HEK293 (cell line): Measurements from ENCODE around the gene NPW.

Experiments used
- AEBP2 ChIP-seq: fragments of 450-650 bp; formaldehyde crosslinking; IDR thresholded peaks from 2 replicates; pipeline ENCODE4 v1.5.1; 2016; ENCODE audit warnings: missing biosample characterization, missing genetic modification characterization, borderline replicate concordance
- GLIS2 ChIP-seq: fragments of 450-650 bp; formaldehyde crosslinking; IDR thresholded peaks from 2 replicates; pipeline ENCODE4 v1.5.1; 2016; ENCODE audit warnings: missing biosample characterization, missing genetic modification characterization
- HIC1 ChIP-seq: fragments of 450-650 bp; formaldehyde crosslinking; IDR thresholded peaks from 2 replicates; pipeline ENCODE4 v1.5.1; 2016; ENCODE audit warnings: missing biosample characterization, missing genetic modification characterization
- IKZF3 ChIP-seq: fragments of 450-650 bp; IDR thresholded peaks from 2 replicates; pipeline ENCODE4 v1.5.0; 2018; ENCODE audit warnings: missing biosample characterization, mild to moderate bottlenecking, missing genetic modification characterization, moderate library complexity
- KLF9 ChIP-seq: fragments of 450-650 bp; formaldehyde crosslinking; IDR thresholded peaks from 2 replicates; pipeline ENCODE4 v1.5.1; 2016; ENCODE audit warnings: missing biosample characterization, missing genetic modification characterization, low read depth
- REST ChIP-seq: fragments of 450-650 bp; formaldehyde crosslinking; IDR thresholded peaks from 2 replicates; pipeline ENCODE4 v1.5.1; 2016; ENCODE audit warnings: missing biosample characterization, missing genetic modification characterization
- SETDB1 ChIP-seq: IDR thresholded peaks from one replicate; pipeline ENCODE4 v1.6.1; 2017; ENCODE audit warnings: mild to moderate bottlenecking, low read length, moderate library complexity, mixed read lengths; ENCODE audit not compliant: insufficient read length
- ZEB2 ChIP-seq: fragments of 450-650 bp; formaldehyde crosslinking; IDR thresholded peaks from 2 replicates; pipeline ENCODE4 v1.5.1; 2016; ENCODE audit warnings: missing biosample characterization, missing genetic modification characterization
- ZFP69B ChIP-seq: fragments of 450-650 bp; formaldehyde crosslinking; IDR thresholded peaks from 2 replicates; pipeline ENCODE4 v1.5.1; 2016; ENCODE audit warnings: missing biosample characterization, missing genetic modification characterization
- ZNF155 ChIP-seq: fragments of 450-650 bp; formaldehyde crosslinking; IDR thresholded peaks from 2 replicates; pipeline ENCODE4 v1.5.1; 2016; ENCODE audit warnings: missing biosample characterization, missing genetic modification characterization
- ZNF157 ChIP-seq: fragments of 450-650 bp; formaldehyde crosslinking; IDR thresholded peaks from 2 replicates; pipeline ENCODE4 v1.5.1; 2016; ENCODE audit warnings: missing biosample characterization, missing genetic modification characterization
- ZNF239 ChIP-seq: fragments of 450-650 bp; formaldehyde crosslinking; IDR thresholded peaks from 2 replicates; pipeline ENCODE4 v1.5.1; 2016; ENCODE audit warnings: missing biosample characterization, missing genetic modification characterization
- ZNF37A ChIP-seq: fragments of 450-650 bp; IDR thresholded peaks from 2 replicates; pipeline ENCODE4 v1.5.1; 2018; ENCODE audit warnings: missing biosample characterization, missing genetic modification characterization
- ZNF404 ChIP-seq: fragments of 450-650 bp; formaldehyde crosslinking; IDR thresholded peaks from 2 replicates; pipeline ENCODE4 v1.5.1; 2017; ENCODE audit warnings: missing biosample characterization, missing genetic modification characterization
- ZNF416 ChIP-seq: fragments of 450-650 bp; formaldehyde crosslinking; IDR thresholded peaks from 2 replicates; pipeline ENCODE4 v1.5.1; 2016; ENCODE audit warnings: missing biosample characterization, missing genetic modification characterization
- ZNF514 ChIP-seq: fragments of 450-650 bp; formaldehyde crosslinking; IDR thresholded peaks from 2 replicates; pipeline ENCODE4 v1.5.1; 2016; ENCODE audit warnings: missing biosample characterization, missing genetic modification characterization
- ZNF701 ChIP-seq: fragments of 450-650 bp; formaldehyde crosslinking; IDR thresholded peaks from 2 replicates; pipeline ENCODE4 v1.5.1; 2016; ENCODE audit warnings: missing biosample characterization, missing genetic modification characterization
- ZSCAN16 ChIP-seq: fragments of 450-650 bp; formaldehyde crosslinking; IDR thresholded peaks from 2 replicates; pipeline ENCODE4 v1.5.1; 2016; ENCODE audit warnings: missing biosample characterization, missing genetic modification characterization
- TF ChIP-seq, protein P1 (sequence below): fragments of 450-650 bp; formaldehyde crosslinking; IDR thresholded peaks from 2 replicates; pipeline ENCODE4 v1.5.1; 2016; ENCODE audit warnings: missing biosample characterization, missing genetic modification characterization
- TF ChIP-seq, protein P2 (sequence below): fragments of 450-650 bp; formaldehyde crosslinking; IDR thresholded peaks from 2 replicates; pipeline ENCODE4 v1.5.1; 2016; ENCODE audit warnings: missing biosample characterization, missing genetic modification characterization
- TF ChIP-seq, protein P3 (sequence below): fragments of 450-650 bp; formaldehyde crosslinking; IDR thresholded peaks from 2 replicates; pipeline ENCODE4 v1.5.1; 2016; ENCODE audit warnings: missing biosample characterization, missing genetic modification characterization
- TF ChIP-seq, protein P4 (sequence below): fragments of 450-650 bp; formaldehyde crosslinking; IDR thresholded peaks from 2 replicates; pipeline ENCODE4 v1.5.1; 2016; ENCODE audit warnings: missing biosample characterization, missing genetic modification characterization

The NPW gene

DNA sequence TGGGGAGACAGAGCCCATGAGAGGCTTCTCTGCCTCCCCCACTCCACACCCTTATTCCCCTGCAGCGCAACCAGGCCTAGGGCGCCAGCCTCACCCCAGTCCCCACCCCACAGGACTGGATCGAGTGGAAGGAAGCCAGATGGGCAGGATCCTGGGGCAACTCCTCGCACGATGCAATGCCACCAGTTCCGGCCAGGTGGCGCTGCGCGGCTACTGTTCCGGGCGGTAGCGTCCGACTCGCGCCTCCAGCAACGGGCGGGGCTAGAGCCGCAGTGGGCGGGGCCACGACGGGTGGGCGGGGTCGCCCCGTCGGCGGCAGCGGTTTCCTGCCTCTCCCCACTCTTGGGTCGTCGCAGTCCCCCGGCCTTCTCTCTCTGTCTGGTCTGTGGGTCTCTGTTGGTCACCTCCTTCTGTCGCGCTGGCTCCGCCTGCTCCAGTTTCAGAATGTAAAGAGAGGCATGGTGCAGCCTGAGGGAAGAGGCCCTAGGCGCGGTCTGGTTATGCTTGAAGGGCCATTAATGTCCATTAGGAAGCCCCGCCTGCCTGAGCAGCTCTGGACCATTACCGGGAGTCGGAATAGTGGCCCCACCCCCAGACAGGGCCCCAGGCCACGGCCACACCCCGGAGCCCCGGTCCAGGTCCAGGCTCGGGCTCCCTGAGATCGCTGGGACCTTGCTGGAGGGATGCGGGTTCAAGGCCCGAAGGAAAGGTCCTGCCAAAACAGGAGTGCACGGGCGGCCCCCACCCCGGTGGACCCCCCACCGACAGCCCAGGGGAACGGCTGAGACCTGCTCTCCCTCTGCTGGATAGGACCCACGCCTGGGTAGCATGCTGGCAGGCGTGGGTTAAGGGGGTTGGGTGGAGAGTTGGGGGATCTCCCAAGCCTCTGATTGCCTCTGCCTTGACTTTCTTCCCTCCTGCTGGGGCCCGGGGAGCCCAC lies 3.8 kb downstream of the NPW start (continued):
- TF ChIP-seq, protein P1, sequence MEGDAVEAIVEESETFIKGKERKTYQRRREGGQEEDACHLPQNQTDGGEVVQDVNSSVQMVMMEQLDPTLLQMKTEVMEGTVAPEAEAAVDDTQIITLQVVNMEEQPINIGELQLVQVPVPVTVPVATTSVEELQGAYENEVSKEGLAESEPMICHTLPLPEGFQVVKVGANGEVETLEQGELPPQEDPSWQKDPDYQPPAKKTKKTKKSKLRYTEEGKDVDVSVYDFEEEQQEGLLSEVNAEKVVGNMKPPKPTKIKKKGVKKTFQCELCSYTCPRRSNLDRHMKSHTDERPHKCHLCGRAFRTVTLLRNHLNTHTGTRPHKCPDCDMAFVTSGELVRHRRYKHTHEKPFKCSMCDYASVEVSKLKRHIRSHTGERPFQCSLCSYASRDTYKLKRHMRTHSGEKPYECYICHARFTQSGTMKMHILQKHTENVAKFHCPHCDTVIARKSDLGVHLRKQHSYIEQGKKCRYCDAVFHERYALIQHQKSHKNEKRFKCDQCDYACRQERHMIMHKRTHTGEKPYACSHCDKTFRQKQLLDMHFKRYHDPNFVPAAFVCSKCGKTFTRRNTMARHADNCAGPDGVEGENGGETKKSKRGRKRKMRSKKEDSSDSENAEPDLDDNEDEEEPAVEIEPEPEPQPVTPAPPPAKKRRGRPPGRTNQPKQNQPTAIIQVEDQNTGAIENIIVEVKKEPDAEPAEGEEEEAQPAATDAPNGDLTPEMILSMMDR (tag by site-specific recombination): peak; percentile 98
- TF ChIP-seq SETDB1 (no peak), ZNF157 (no peak), ZEB2 (tag by site-specific recombination) (peak; percentile 59; the same call in 1 of the 2 replicates), REST (tag by site-specific recombination) (no peak), KLF9 (peak; percentile 96), ZNF514 (tag by site-specific recombination) (no peak), ZNF155 (tag by site-specific recombination) (no peak), ZNF37A (tag by site-specific recombination) (no peak), ZNF416 (tag by site-specific recombination) (no peak), GLIS2 (tag by site-specific recombination) (peak; percentile 71), AEBP2 (tag by site-specific recombination) (no peak), IKZF3 (tag by site-specific recombination) (no peak), ZNF701 (no peak), HIC1 (tag by site-specific recombination) (peak; percentile 64; the same call in 1 of the 2 replicates), ZNF404 (tag by site-specific recombination) (no peak), ZSCAN16 (no peak), ZFP69B (tag by site-specific recombination) (0 out of 2 replicates have a peak, but pooled peaks have one; percentile 22), ZNF239 (tag by site-specific recombination) (no peak)
- TF ChIP-seq, protein P2, sequence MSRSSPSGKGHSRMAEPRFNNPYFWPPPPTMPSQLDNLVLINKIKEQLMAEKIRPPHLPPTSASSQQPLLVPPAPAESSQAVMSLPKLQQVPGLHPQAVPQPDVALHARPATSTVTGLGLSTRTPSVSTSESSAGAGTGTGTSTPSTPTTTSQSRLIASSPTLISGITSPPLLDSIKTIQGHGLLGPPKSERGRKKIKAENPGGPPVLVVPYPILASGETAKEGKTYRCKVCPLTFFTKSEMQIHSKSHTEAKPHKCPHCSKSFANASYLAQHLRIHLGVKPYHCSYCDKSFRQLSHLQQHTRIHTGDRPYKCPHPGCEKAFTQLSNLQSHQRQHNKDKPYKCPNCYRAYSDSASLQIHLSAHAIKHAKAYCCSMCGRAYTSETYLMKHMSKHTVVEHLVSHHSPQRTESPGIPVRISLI: no peak
- TF ChIP-seq, protein P3, sequence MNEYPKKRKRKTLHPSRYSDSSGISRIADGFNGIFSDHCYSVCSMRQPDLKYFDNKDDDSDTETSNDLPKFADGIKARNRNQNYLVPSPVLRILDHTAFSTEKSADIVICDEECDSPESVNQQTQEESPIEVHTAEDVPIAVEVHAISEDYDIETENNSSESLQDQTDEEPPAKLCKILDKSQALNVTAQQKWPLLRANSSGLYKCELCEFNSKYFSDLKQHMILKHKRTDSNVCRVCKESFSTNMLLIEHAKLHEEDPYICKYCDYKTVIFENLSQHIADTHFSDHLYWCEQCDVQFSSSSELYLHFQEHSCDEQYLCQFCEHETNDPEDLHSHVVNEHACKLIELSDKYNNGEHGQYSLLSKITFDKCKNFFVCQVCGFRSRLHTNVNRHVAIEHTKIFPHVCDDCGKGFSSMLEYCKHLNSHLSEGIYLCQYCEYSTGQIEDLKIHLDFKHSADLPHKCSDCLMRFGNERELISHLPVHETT (tag by site-specific recombination): no peak
- TF ChIP-seq, protein P4, sequence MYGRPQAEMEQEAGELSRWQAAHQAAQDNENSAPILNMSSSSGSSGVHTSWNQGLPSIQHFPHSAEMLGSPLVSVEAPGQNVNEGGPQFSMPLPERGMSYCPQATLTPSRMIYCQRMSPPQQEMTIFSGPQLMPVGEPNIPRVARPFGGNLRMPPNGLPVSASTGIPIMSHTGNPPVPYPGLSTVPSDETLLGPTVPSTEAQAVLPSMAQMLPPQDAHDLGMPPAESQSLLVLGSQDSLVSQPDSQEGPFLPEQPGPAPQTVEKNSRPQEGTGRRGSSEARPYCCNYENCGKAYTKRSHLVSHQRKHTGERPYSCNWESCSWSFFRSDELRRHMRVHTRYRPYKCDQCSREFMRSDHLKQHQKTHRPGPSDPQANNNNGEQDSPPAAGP (tag by site-specific recombination): peak; percentile 69; the same call in 1 of the 2 replicates
